Endodermal cell (in vitro differentiated cells): ENCODE results near the gene MPP4. TPM values are rescaled to one million over a fixed set of nuclear protein-coding genes. Genes with fewer than 3 reads are reported as not detected.

Experiments used
- DNase-seq: peaks from one replicate; pipeline ENCODE4 v3.0.0-alpha.2; 2017
- H3K27ac ChIP-seq: 2 replicates; pipeline ENCODE4 v1.5.1; 2013; ENCODE audit warnings: mild to moderate bottlenecking, low read depth, low read length, moderate library complexity
- H3K27me3 ChIP-seq: 2 replicates; pipeline ENCODE4 v1.6.1; 2013; ENCODE audit warnings: mild to moderate bottlenecking, low read length, moderate library complexity; ENCODE audit not compliant: insufficient read depth, control insufficient read depth, poor library complexity, severe bottlenecking
- H3K36me3 ChIP-seq: 2 replicates; pipeline ENCODE4 v1.7.0; 2013; ENCODE audit warnings: mild to moderate bottlenecking, low read length, moderate library complexity; ENCODE audit not compliant: control insufficient read depth, insufficient read depth
- H3K4me1 ChIP-seq: one replicate; pipeline ENCODE4 v1.7.0; 2013; ENCODE audit warnings: low read length; ENCODE audit not compliant: control insufficient read depth, insufficient read depth
- H3K4me3 ChIP-seq: 2 replicates; pipeline ENCODE4 v1.5.1; 2013; ENCODE audit warnings: mild to moderate bottlenecking, low read length, moderate library complexity
- H3K9ac ChIP-seq: 2 replicates; pipeline ENCODE4 v1.6.1; 2013; ENCODE audit warnings: mild to moderate bottlenecking, low read length, moderate library complexity; ENCODE audit not compliant: poor library complexity, severe bottlenecking; ENCODE audit errors: extremely low read depth
- H3K9me3 ChIP-seq: 2 replicates; pipeline ENCODE4 v1.6.1; 2013; ENCODE audit warnings: mild to moderate bottlenecking, low read length, moderate library complexity; ENCODE audit not compliant: control insufficient read depth
- H3K27ac Mint-ChIP-seq: 2 replicates; pipeline ENCODE4 v1.8.0; 2020; ENCODE audit warnings: mixed read lengths
- H3K27me3 Mint-ChIP-seq: 2 replicates; pipeline ENCODE4 v1.8.0; 2021; ENCODE audit warnings: mild to moderate bottlenecking, mixed read lengths; ENCODE audit not compliant: insufficient read depth
- H3K36me3 Mint-ChIP-seq: 2 replicates; pipeline ENCODE4 v1.8.0; 2020; ENCODE audit warnings: low read depth, mixed read lengths
- H3K4me1 Mint-ChIP-seq: 2 replicates; pipeline ENCODE4 v1.8.0; 2020; ENCODE audit warnings: mixed read lengths
- H3K4me3 Mint-ChIP-seq: 2 replicates; pipeline ENCODE4 v1.8.0; 2020; ENCODE audit warnings: mild to moderate bottlenecking, moderate library complexity, mixed read lengths
- H3K9me3 Mint-ChIP-seq: 2 replicates; pipeline ENCODE4 v1.8.0; 2020; ENCODE audit warnings: mild to moderate bottlenecking, mixed read lengths
- WGBS, 2 experiments: methylation state at CpG; one replicate each; pipeline versions ENCODE4 v1.1.5 to v1.1.7; 2013; ENCODE audit warnings: missing lambda C conversion rate in 2 of 2, mixed read lengths in 1 of 2; ENCODE audit not compliant: insufficient coverage in 1 of 2, insufficient read length in 1 of 2; 5-methylcytosine and 5-hydroxymethylcytosine counted together
- total RNA-seq, 2 donors: library from RNA; stranded (reverse); fragmentation: NEBNext Ultra II Directional in 1 of 2; extraction: Animal tissue kit (Norgen Biotek cat#: 25700) in 1 of 2; gene quantifications; 2 replicates in 1 of 2; 3 replicates in 1 of 2; pipeline ENCODE4 v1.2.1, GENCODE V29; 2021
- TF ChIP-seq, protein P1 (sequence below): fragments of 200-600 bp; sonication (generic); conservative IDR thresholded peaks from 2 replicates; pipeline ENCODE4 v1.5.0; 2021; ENCODE audit warnings: antibody characterized with exemption, mild to moderate bottlenecking

The MPP4 gene
- total RNA-seq, 2 donors from 2014 or later = 0.18 TPM; not detected in 1

DNA sequence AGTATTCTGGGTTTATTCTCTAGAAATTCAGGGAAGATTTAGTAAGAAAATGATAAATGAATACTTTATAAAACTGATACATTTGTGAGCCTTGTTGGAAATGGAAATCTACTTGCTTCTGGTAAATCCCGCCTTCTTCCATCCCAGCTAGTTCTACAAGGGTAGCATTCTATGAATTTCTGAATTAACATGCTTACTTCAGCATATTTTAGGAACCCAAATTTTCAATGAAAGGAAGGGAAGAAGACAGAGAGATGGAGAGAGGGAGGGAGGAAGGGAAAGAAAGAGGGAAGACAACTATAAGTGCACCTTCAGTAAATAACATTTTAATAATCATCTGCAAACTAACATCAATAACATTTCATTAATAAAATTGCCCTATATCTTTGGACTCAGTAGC, 28.6 kb downstream of the MPP4 start:
- H3K27ac Mint-ChIP-seq = no peak overlapping the region
- TF ChIP-seq, protein P1, sequence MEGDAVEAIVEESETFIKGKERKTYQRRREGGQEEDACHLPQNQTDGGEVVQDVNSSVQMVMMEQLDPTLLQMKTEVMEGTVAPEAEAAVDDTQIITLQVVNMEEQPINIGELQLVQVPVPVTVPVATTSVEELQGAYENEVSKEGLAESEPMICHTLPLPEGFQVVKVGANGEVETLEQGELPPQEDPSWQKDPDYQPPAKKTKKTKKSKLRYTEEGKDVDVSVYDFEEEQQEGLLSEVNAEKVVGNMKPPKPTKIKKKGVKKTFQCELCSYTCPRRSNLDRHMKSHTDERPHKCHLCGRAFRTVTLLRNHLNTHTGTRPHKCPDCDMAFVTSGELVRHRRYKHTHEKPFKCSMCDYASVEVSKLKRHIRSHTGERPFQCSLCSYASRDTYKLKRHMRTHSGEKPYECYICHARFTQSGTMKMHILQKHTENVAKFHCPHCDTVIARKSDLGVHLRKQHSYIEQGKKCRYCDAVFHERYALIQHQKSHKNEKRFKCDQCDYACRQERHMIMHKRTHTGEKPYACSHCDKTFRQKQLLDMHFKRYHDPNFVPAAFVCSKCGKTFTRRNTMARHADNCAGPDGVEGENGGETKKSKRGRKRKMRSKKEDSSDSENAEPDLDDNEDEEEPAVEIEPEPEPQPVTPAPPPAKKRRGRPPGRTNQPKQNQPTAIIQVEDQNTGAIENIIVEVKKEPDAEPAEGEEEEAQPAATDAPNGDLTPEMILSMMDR = no peak
- no peak overlapping the region for H3K27ac ChIP-seq
- no peaks in the 10 kb centered on the region for H3K27me3 ChIP-seq
- 85% methylated on average over 1 of the region's 1 CpG; no CpG with 5 or more reads in 1 of the 2 experiments for WGBS, 2 experiments
- no peaks in the 10 kb centered on the region for H3K36me3 ChIP-seq
- H3K9ac ChIP-seq = no peak overlapping the region
- H3K4me3 Mint-ChIP-seq = no peak overlapping the region
- peaks cover 8% of the 10 kb centered on the region for H3K9me3 Mint-ChIP-seq
- H3K4me3 ChIP-seq = no peak overlapping the region
- no peaks in the 10 kb centered on the region for H3K9me3 ChIP-seq
- H3K27me3 Mint-ChIP-seq = no peaks in the 10 kb centered on the region
- no peaks in the 10 kb centered on the region for H3K4me1 ChIP-seq
- H3K4me1 Mint-ChIP-seq = peaks cover 3% of the 10 kb centered on the region
- no peaks in the 10 kb centered on the region for H3K36me3 Mint-ChIP-seq
- DNase-seq = no peak

DNA sequence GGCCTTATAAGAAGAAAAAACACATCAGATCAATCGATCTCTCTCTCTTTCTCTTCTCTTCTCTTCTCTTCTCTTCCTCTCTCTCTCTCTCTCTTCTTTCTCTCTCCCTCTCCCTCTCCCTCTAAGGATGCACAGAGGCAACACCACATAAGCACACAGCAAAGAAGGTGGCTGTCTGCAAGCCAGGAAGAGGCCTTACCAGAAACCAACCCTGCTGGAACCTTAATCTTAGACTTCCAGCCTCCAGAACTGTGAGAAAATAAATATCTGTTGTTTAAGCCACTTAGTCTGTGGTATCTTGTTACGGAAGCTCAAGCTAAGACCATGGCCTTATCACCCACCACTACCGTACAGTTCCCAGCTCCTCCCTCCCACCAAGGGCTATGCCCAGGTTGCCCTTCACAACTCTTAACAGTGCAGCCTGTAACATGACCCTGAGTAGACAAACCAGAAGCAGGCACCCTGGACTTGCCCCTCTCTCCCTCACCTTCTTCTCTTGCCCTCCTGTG, 30.0 kb downstream of the MPP4 start:
- Mint-ChIP-seq H3K4me3 (no peak overlapping the region), H3K4me1 (peaks cover 2% of the 10 kb centered on the region), H3K27me3 (no peaks in the 10 kb centered on the region), H3K36me3 (no peaks in the 10 kb centered on the region), H3K27ac (no peak overlapping the region), H3K9me3 (peaks cover 8% of the 10 kb centered on the region)
- 89 to 100% methylated on average over 3 of the region's 3 CpGs for WGBS, 2 experiments
- H3K4me3 ChIP-seq = no peak overlapping the region
- no peak overlapping the region for H3K9ac ChIP-seq
- no peak overlapping the region for H3K27ac ChIP-seq
- DNase-seq = no peak
- no peaks in the 10 kb centered on the region for H3K9me3 ChIP-seq
- TF ChIP-seq, protein P1 = no peak
- H3K36me3 ChIP-seq = no peaks in the 10 kb centered on the region
- H3K27me3 ChIP-seq = no peaks in the 10 kb centered on the region
- H3K4me1 ChIP-seq = no peaks in the 10 kb centered on the region

DNA sequence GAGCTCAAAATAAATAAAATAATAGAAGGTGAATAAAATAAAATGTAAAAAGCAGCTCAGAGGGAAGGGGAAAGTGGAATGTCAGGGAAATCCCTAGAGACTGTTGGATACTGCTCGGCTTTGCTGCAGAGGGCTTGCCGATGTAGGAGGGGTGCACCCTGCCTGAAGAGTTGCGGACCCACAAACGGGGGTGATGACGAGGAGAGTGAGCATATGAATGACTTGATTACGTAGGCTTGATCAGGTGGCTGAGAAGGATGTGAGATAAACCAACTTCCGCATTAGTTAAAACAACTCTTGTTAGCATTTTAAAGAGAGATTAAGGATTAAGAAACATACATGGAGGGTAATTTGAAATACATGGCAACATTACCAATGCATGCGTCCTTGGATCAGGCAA, 34.1 kb downstream of the MPP4 start:
- Mint-ChIP-seq H3K4me3 (no peak overlapping the region), H3K9me3 (no peaks in the 10 kb centered on the region), H3K36me3 (no peaks in the 10 kb centered on the region), H3K4me1 (peaks cover 2% of the 10 kb centered on the region), H3K27ac (no peak overlapping the region), H3K27me3 (no peaks in the 10 kb centered on the region)
- Histone ChIP-seq H3K27ac (no peak overlapping the region), H3K4me3 (no peak overlapping the region), H3K36me3 (no peaks in the 10 kb centered on the region), H3K9me3 (no peaks in the 10 kb centered on the region), H3K9ac (no peak overlapping the region), H3K4me1 (no peaks in the 10 kb centered on the region), H3K27me3 (no peaks in the 10 kb centered on the region)
- no peak for DNase-seq
- WGBS, 2 experiments = 86 to 89% methylated on average over 7 to 8 of the region's 8 CpGs
- TF ChIP-seq, protein P1 = no peak
